HG02588 (cell line): Measurements from ENCODE around the gene RAB27A.
A peak's percentile ranks its signal among the peaks of the same experiment; 100 is the strongest.
"Not testable (repeated sequence)": the region's sequence is repeated elsewhere in the genome, so short reads cannot be mapped to it uniquely, and the experiment has no call there.

Experiments
- ATAC-seq: cut with Tn5 transposase; IDR thresholded peaks from one replicate; pipeline ENCODE4 v1.9.1; 2021; ENCODE audit warnings: mild to moderate bottlenecking, moderate library complexity; ENCODE audit not compliant: unreplicated experiment

RAB27A gene

DNA sequence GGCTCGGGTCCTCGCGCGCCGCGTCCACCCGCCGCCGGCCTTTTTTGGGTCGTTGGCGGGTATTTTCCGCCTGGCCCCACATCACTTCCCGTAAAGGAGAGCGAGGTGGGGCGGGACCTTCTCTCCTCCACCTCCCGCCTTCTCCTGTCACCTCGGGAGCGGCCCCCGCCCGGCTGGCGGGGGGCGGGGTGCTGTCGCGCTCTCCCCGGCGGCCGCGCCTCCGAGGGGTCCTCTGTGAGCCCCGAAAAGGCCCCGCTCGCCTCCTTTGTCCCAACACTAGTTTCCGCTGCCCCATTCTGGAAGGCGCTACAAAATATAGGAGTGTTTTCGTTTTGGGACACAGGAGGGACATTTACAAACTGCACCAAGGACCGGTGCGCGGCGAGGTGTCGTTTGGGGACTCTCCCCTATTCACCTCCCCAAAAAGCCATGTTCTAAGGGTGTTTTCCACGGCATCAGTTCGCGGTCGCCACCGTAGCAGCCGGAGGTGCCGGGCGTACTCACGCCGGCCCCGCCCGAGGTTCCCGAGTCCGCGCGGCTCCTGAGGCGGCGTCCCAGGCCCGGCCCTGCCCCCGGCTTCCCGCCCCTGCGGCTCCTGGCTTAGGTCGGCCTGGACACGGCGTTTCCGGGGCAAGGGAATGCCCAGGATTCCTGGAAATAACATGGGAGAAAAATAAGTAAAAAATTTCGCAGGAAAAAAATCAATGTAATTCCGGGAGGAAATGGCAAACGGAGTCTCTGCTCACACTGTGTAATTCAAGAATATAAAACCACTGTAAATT lies at the start of gene RAB27A:
RAB27A (minus strand) TSS at position 68 of the 782 bp plus-strand sequence. CDS start 54,879 bp downstream, outside the sequence.
- ATAC-seq: peak; percentile 70

DNA sequence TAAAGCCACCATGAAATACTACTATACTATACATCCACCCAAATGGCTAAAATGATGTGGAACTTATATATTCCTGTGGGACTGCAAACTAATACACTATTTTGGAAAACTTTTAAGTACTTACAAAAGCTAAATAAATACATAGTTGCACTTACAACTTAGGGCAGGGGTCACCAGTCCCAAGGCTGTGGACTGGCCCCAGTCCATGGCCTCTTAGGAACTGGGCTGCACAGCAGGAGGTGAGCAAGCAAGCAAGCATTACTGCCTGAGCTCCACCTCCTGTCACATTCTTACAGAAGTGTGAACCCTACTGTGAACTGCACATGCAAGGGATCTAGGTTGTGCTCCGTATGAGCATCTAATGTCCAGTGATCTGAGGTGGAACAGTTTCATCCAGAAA lies 47.5 kb upstream of the RAB27A start:
- ATAC-seq: no peak

DNA sequence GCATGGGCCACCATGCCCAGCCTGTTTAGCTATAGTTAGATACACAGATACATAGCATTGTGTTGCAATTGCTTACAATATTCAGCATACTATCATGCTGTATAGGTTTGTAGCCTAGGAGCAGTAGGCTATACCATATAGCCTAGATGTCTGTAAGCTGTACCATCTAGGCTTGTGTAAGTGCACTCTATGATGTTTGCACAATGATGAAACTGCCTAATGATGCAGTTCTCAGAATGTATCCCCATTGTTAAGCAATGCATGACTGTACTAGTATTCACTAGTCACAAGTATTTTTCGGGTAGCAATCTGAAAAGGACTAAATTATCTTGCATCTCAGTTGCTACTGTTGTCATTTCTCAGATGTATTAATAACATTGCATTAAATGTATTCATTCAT lies 45.4 kb upstream of the RAB27A start:
- no peak for ATAC-seq

DNA sequence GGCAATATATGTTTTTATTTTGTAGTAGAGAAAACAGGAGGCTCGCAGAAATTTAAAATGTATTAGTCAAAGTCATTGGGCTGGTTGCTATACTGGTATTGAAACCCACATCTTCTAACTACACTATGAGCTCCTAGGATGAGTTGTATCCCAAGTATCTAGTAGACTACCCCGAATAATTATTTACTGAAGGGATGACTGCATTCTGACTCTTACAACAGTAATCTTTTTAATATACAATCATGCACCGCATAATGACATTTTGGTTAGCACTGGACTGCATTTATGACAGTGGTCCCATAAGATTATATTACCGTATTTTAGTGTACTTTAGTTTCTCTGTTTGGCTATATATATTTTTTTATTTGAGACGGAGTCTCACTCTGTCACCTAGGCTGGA lies 44.8 kb upstream of the RAB27A start:
- ATAC-seq: no peak

DNA sequence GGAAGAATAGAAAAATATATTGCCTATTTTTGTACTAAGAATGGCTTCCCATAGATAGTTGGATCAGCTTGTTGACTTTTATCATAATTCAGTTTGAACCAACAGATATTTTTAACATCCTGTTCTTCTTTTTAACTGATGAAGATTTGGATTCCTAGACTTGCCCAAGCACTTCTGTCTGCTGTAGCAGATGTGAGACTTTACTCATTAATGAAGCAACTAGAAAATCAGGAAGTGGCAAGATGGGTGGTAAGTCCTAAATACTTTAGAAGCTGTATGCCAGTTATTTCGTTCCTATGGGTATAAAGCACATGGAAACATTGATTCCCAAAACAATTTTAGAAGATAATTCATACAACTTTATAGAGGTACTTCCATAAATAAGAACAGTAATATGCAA lies 37.8 kb upstream of the RAB27A start:
- no peak for ATAC-seq

DNA sequence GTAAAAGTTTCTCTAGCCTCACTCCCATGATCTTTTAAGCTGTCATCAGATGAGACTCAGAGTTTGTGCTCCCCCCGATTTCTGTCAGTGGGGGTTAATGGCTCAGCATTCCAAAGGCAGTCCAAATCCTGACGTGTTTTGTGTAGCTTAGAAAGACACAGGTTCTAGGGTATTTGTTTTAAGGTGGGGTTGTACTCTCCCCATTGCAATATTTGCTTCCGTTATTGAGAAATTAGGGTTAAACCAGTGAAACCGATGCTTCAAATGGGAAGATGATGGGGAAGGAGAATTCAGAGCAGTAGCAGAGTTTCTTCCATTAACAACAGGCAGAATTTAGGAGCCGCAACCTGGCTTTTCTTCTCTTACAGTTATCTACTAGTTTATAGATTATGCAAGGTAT lies 32.9 kb upstream of the RAB27A start:
- no peak for ATAC-seq

DNA sequence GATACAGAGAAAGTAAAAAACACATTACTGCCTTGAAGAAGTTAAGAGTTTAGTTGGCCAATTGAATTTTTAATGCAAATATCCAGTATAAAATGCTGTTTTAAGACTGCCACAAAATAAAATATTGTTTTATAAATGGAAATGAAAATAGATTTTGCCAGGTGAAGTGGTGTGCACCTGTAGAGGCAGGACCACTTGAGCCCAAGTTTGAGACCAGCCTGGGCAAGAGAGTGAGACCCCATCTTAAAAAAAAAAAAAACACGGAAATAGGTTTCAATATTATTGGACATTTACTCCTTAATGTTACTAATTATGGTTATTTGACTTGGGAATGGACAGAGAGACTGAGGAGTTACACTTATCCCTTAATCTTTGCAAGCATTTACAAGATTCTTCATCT lies 31.4 kb upstream of the RAB27A start:
- ATAC-seq: no peak

DNA sequence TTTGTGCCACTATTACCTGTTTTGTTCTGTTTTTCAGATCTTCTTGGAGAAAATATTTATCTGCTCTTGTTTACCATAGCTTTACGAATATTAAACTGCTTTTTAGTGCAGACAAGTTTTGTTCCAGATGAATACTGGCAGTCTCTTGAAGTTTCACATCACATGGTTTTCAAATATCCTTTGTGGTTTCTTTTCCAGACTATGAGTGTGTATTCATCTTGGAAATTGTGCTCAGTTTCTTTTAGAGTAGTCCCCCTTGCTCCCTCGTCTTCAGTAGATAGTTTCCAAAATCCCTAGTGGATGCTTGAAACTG lies 30.6 kb upstream of the RAB27A start:
- ATAC-seq: no peak

DNA sequence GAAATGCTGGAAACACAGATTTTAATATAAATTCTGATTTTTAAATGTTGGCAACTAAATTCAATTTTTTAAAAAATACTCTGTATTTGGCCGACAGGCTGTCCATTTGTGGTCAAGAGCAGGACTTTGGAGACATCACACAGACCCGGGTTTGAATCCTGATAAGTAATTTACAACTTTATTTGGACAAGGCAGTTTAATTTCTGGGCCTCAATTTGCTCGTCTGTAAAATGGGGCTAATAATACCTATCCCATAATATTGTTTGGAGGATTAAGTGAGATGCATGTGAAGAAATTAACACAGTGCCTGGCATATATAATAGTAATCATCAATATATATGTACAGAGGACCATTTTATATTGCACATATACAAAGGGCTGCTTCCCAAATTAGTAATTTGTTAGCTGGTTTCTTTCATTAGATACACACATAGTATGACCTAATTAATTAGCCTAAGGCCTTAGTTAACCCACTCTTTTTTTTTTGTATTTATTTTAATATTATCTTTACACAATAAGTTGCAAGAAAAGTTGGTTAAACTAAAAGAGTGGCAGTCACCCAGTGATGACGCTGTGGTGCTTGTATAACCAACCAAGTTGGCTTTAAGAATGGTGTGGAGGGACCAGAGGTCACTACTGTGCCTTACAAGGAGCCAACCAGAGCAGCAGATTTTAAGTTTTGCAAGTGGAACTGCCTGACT lies 30.1 kb upstream of the RAB27A start:
- no peak for ATAC-seq

DNA sequence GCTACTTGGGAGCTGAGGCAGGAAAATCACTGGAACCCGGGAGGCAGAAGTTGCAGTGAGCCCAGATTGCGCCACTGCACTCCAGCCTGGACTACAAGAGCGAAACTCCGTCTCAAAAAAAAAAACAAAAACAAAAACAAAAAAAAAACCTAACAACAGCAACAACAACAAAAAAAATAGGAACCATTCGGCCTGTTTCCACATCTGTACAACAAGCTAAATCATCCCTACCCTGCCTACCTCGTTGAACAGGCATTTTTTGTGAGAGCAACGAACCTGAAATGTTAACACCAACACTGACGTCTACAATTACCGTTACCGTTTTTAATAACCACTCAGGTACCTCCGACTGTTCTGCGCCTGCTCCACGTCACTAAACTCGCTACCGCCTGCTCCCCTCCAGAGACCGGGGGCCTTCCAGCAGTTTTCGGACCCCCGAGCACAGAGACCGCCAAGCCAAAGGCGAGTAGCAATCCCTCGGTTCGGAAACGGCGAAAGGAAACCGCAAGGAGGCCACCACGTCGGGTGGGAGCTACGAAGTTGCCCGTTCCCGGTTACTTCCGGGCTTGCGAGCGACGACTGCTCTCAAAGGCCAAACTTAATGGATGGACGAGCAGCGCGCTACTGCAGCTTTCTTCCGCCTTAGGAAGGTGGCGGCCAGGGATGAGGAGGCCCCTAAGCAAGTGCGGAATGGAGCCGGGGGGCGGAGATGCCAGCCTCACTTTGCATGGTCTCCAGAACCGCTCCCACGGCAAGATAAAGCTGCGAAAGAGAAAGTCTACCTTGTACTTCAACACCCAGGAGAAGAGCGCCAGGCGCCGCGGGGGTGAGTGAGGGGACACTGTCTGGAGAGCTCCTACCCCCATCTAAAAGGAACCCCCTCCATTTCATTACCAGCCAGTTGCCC lies 29.2 kb upstream of the RAB27A start, which contains the start of the genes PIGB and PIGBOS1:
PIGB (plus strand) TSS at position 635 of the 907 bp plus-strand sequence; CDS start at position 664, 29 bp downstream.
PIGBOS1 (minus strand) TSS at position 536 of the 907 bp plus-strand sequence. CDS start 1,331 bp downstream, outside the sequence.
- ATAC-seq: peak; percentile 94

DNA sequence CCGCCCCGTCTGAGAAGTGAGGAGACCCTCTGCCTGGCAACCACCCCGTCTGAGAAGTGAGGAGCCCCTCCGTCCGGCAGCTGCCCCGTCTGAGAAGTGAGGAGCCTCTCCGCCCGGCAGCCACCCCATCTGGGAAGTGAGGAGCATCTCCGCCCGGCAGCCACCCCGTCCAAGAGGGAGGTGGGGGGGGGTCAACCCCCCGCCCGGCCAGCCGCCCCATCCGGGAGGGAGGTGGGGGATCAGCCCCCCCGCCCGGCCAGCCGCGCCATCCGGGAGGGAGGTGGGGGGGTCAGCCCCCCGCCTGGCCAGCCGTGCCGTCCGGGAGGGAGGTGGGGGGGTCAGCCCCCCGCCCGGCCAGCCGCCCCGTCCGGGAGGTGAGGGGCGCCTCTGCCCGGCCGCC lies 13.2 kb upstream of the RAB27A start:
- ATAC-seq: not testable (repeated sequence)

DNA sequence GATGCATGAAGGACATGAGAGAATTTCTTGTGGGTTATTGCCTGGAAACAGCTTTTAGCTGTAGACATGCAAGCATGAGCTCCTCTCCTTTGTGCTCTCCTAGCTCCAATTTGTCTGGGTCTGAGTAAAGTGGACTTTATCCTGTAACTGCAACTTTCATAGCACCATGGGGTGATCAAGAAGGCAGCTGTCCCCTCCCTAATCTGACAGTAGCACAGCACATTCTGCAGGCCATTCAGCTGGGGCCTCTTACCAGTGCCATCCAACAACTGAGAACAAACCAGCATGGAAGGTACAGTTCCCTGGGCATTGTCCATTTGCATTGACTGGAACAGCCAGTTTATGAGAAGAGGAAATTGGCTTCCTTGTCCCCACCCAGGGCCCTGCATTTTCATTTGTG lies 7.7 kb upstream of the RAB27A start:
- no peak for ATAC-seq

DNA sequence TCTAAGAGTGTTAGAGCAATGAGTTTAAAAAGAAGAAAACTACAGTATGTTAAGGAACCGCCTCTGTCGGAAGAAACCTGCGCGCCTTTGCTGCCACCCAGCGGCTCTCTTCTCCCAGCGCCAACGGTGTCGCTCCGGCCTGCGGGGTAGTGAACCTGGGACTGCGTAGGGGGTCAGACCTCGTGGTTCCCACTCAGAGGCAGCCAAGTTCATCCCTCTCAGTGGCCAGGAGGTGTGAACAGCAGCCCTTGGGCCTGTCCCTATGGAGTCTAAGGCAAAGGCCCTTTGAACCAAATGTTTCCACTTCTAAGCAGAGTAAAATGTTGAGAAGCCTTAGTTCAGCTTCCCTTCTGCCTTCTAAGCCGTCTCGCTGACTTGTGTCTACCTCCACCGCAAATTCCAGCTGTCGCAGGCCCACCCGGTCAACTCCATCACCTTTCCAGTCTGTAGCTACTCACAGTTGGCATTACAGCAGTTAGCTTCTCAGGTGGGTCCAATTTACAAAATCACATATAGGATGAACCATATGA lies 980 bp upstream of the RAB27A start:
- peak; percentile 80 for ATAC-seq

DNA sequence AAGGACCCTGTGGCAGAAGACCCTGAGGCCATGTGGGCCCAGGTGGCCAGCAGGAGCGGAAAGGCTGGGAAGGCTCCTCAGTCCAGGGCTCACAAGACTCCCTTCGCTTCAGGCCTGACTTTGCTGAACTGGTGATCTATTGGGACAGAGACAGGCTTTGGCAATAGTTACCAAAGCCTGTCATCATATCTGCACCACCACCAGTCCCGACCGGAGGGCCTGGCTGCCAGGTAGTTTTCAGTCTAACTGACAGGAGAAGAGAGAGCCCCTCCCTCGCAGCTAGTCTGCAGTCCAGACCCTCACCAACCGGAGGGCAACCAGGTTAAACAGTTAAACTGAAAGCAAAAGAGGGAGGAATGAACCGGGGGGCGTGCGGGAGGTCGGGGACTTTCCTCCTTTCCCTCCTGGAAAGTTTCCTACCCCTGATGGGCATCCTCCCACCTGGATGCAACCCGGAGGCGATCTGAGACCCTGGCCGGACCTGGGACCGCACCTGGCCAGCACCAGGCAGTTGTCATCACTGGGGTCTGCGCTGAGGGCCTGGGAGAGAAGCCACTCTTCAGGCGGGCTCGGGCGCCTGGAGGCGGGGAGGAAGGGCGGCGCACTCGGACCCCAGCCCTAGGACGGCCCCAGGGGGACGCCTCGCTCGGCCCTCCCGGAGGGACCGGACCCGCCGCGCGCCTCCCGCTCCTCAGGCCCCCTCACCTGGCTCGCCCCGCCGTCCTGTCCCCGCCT lies 435 bp downstream of the RAB27A start:
- ATAC-seq: peak; percentile 28

DNA sequence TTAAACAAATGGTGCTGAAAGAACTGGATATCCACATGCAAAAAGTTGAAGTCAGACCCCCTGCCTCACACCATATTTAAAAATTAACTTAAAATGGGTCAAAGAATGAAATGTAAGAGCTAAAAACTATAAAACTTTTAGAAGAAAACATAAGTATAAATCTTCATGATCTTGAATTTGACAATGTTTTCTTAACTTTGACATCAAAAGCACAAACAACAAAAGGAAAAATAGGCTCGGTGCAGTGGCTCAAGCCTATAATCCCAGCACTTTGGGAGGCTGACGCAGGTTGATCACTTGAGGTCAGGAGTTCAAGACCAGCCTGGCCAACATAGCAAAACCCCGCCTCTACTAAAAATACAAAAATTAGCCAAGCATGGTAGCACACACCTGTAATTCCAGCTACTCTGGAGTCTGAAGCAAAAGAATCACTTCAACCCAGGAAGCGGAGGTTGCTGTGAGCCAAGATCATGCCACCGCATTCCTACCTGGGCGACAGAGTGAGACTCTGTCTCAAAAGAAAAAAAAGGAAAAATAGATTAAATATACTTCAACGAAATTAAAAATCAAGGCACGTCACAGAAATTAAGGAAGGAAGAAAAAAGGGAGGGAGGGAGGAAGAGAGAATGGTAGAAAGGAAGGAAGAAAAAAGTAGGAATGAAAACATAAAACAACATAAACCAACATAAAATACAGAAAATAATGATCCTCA lies 1.5 kb downstream of the RAB27A start:
- no peak for ATAC-seq

DNA sequence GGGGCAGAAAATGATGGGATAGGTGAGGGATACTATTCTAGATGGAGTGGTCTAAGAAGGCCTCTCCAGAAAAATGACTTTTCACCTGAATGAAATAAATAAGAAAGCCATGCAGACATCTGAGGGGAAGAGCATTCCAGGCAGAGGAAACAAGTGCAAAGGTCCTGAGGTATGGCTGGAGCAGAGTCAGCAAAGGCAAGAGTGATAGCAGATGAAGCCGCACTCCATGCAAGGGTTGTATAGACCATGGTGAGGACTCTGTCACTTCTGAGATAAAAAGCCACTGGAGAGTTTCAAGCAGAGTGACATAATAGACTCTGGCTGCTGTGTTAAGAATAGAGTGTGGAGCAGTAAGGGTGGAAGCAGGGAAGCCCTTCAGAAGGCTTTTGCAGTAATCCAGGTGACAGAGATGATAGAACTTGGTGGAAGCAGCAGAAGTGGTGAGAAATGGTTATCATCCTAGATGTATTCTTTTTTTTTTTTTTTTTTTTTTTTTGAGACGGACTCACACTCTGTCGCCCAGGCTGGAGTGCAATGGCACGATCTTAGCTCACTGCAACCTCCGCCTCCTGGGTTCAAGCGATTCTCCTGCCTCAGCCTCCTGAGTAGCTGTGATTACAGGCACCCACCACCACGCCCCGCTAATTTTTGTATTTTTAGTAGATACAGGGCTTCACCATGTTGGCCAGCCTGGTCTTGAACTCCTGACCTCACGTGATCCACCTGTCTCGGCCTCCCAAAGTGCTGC lies 3.0 kb downstream of the RAB27A start:
- not testable (repeated sequence) for ATAC-seq

DNA sequence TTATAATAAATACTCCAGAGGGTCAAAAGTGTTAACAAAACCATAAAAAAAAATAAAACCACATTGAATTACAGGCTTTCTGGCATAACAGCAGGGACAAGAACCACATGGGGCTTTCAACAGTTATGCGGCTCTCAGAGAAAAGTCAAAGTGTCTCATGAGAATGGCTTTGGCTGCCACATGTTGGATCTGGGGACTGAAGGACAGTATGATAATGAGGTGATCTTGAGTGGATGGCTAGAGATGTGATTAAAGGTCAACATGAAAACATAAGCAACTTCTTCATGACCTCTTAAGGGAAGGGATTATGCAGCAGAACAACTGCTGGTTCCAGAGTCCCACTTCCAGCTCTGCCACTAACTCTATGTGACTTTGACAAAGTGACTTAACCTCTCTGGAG lies 5.2 kb downstream of the RAB27A start:
- no peak for ATAC-seq

DNA sequence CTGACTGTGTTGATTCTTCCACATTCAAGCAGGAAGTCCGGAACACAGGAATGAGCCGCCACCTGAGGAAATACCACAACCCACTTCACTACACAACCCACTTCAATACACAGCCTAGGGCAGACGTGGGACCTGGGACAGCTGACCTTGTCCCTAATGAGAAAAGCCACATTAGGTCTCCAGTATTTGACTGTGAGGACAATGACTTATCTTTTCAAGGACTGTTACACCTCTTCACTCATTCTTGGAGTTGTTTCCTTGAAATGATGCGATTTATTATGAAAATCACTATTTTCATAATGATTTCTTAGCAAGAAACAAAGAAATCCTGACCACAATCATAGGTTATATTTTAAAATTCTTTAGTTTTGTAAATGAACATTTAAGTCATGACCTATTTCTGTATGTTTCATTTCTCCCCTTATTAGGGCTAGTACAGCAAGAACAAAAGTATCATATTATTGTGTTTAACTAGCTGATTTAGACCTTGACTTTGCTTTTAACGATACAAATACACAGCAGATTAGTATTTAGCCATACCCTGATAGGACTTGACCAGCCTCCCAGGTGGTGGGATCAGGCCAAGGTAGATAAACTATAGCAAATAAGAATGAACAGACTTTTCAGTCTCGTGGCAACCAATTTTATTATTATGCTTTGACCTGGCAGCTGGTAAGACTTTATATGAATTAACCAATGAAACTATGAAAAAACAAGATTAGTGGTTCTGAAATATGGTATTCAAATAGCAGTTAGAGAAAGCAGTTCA lies 6.0 kb downstream of the RAB27A start:
- ATAC-seq: no peak
